Muscle of arm (tissue), 14 donors: ENCODE measurements around the gene MAML1. TPM values are rescaled to one million over a fixed set of nuclear protein-coding genes. Genes with fewer than 3 reads are reported as not detected.
A peak's percentile ranks its signal among the peaks of the same experiment; 100 is the strongest.
"Not testable (repeated sequence)": the region's sequence is repeated elsewhere in the genome, so short reads cannot be mapped to it uniquely, and the experiment has no call there.

ENCODE experiments used
- DNase-seq: peaks from one replicate; pipeline ENCODE4 v3.0.0-alpha.2; 2013
- long read RNA-seq, 11 donors: transcript quantifications; one replicate each; lab custom pipeline, GENCODE V29; 2026
- polyA plus RNA-seq, 12 donors: library from polyadenylated mRNA; unstranded; fragments of 120-200 nt; gene quantifications; one replicate each; pipeline ENCODE4 v1.2.1, GENCODE V29; 2013; ENCODE audit not compliant: insufficient read length in 12 of 12

Gene MAML1
- polyA plus RNA-seq = 10 to 100 TPM in 11 of 12 donors, not detected in 1; 22.9 to 76.4 (median 26.9) TPM
- long read RNA-seq, donor 1, full-length matches to known transcripts = 5 of 24 reads
- long read RNA-seq, donor 1, partial matches to known transcripts = 19 of 24 reads
- long read RNA-seq, donor 1, other reads (novel, unspliced or antisense) = 0 of 24 reads
- long read RNA-seq, donor 2, full-length matches to known transcripts = 3 of 3 reads
- long read RNA-seq, donor 2, partial matches to known transcripts = 0 of 3 reads
- long read RNA-seq, donor 2, other reads (novel, unspliced or antisense) = 0 of 3 reads
- long read RNA-seq, donor 3, partial matches to known transcripts = 0 of 1 reads
- long read RNA-seq, donor 3, other reads (novel, unspliced or antisense) = 0 of 1 reads
- long read RNA-seq, donor 4, full-length matches to known transcripts = 2 of 2 reads
- long read RNA-seq, donor 4, partial matches to known transcripts = 0 of 2 reads
- long read RNA-seq, donor 4, other reads (novel, unspliced or antisense) = 0 of 2 reads
- long read RNA-seq, donor 5, full-length matches to known transcripts = 5 of 5 reads
- long read RNA-seq, donor 5, partial matches to known transcripts = 0 of 5 reads
- long read RNA-seq, donor 5, other reads (novel, unspliced or antisense) = 0 of 5 reads
- long read RNA-seq, donor 6, partial matches to known transcripts = 0 of 3 reads
- long read RNA-seq, donor 6, other reads (novel, unspliced or antisense) = 0 of 3 reads
- long read RNA-seq, donor 7, partial matches to known transcripts = 0 of 1 reads
- long read RNA-seq, donor 7, other reads (novel, unspliced or antisense) = 0 of 1 reads
- long read RNA-seq, donor 8, partial matches to known transcripts = 24 of 25 reads
- long read RNA-seq, donor 8, other reads (novel, unspliced or antisense) = 0 of 25 reads
- long read RNA-seq, donor 9, partial matches to known transcripts = 0 of 2 reads
- long read RNA-seq, donor 9, other reads (novel, unspliced or antisense) = 0 of 2 reads
- long read RNA-seq, donor 10 = 0 reads
- long read RNA-seq, donor 11, partial matches to known transcripts = 7 of 9 reads
- long read RNA-seq, donor 11, other reads (novel, unspliced or antisense) = 0 of 9 reads

GRCh38 chr5:179732412-179732917 is at the start of gene MAML1:
Gene MAML1 (plus strand): TSS chr5:179732822. CDS start chr5:179733113, 291 bp downstream.
- DNase-seq = peak; percentile 100

DNA sequence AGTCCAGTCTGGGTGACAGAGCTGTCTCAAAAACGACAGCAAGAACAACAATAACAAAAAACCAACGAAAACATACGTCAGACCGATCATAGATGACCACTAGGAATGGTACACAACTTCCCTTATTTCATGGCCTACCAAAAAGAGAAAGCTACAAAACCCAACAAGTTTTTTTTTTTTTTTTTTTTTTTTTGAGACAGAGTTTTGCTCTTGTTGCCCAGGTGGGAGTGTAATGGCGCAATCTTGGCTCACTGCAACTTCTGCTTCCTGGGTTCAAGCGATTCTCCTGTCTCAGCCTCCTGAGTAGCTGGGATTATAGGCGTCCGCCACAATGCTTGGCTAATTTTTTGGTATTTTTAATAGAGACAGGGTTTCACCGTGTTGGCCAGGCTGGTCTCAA is 43.4 kb upstream of the MAML1 start:
- DNase-seq = not testable (repeated sequence)

DNA sequence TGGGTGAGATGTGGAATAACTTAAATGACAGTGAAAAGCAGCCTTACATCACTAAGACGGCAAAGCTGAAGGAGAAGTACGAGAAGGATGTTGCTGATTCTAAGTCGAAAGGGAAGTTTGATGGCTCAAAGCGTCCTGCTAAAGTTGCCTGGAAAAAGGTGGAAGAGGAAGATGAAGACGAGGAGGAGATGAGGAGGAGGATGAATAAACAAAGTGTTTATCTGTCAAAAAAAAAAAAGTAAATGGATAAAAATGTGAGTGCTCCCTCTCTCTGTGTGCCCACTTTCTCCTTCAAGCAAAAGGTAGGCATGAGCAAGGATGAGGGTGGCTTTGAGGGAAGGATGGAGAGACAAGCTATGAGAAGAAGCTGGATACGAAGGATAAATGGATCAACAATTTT is 38.1 kb upstream of the MAML1 start:
- no peak for DNase-seq

DNA sequence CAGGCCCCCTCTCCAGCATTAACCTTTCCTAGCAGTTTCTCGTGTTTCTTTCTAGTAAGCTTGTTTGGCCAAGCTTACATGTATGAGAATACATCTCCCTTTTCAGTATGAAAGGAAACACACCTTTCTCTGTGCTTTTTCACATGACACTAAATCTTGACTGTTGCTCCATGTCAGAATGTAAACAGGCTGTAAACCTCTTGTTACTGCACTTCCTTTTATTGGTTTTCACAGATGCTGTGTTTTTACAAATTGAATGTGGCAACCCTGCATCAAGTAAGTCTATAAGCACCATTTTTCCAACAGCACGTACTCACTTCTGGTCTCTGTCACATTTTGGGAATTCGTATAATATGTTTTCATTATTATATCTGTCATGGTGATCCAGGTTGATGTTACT is 36.0 kb upstream of the MAML1 start:
- no peak for DNase-seq

DNA sequence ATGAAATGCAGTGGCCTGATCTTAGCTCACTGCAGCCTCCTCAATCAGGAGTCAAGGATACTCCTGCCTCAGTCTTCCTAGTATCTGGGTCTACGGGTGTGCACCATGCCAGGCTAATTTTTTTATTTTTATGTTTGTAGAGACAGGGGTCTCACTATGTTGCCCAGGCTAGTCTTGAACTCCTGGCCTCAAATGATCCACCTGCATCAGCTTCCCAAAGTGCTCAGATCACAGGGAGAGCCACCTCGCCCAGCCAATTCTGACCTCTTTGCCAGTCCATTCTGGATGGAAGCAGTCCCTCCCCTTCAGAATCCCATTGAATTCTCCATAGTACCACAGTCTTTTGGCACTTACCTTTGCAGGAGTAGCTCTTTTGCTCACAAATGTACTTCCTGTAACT is 35.5 kb upstream of the MAML1 start:
- DNase-seq = no peak

- not testable (repeated sequence) for DNase-seq
Measured at GRCh38 chr5:179697543-179697942, 35.1 kb upstream of the MAML1 start.

DNA sequence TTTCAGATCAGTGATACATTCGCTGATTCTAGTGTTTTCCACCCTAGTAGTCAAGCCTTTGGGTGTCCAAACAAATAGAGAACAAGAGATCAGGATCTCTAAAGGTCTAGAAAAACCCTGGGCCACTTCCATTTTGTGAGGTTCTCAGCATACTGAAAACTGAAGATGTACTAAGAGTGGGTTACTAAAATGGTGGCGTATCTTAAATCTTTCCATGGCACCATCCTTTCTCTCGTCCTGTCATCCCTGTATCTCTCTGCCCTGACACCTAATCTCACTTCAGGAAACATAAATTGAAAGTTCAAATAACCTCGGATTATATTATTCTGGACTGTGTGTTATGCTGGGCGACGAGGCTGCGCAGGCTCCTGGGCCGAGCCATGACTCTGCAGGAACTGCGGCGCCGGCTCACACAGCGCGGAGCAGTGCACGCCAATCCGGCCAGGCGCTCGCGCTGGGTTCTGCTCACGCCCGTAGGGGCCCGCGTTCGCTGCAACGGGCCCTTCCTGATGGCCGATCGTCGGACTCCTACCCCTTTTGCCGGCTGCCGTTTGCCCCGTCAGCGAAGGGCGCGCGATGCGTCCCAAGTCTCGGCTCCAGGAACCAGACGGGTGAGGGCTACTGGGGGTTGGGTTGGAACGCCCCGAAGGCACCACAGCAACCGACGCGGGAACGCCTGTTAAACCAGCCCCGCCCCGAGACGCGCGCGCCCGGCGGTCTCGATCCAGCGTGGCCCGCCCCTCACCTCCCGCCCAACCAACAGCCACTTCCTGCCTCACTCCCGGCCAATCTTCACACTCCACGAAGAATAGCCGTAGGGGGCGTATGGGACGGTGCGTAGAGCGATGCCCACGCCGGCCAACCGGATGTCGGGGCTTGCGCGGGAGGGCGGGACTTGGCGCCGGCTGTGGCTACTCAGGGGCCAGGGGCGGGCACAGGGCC is 34.4 kb upstream of the MAML1 start:
- peak; percentile 99 for DNase-seq

GRCh38 chr5:179698935-179699615 is 33.5 kb upstream of the MAML1 start, which contains the start of gene CANX:
Gene CANX (plus strand): TSS chr5:179698967. CDS start chr5:179705682, 6,715 bp downstream.
- DNase-seq = no peak

DNA sequence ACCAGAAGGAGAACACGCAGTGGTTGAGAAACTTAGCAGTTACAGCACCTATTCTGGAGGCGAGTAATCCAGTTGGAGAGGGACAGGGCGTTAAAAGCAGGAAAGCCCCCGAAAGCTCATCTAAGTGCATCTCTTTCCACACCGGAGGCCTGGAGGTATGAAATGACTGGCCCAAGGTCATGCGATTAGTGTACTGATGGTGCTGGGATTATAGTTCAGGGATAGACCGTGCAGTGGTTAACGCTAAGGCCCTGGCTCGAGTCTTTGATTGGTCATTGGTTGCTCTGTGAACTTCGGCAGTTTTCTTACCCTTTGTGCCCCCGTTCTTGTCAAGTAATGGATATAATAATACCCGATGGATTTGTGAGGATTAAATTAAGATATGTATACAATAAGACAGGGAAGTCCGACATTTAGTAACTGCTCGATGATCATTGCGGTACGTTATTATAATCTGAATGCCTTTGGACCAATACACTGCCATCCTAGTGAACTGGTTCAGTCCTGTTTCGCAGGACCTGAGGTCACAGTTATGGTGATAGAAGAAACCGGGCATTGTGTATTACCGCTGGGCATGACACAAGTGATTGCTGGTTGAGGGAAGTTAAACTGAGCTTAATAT is 32.9 kb upstream of the MAML1 start:
- DNase-seq = peak; percentile 18

DNA sequence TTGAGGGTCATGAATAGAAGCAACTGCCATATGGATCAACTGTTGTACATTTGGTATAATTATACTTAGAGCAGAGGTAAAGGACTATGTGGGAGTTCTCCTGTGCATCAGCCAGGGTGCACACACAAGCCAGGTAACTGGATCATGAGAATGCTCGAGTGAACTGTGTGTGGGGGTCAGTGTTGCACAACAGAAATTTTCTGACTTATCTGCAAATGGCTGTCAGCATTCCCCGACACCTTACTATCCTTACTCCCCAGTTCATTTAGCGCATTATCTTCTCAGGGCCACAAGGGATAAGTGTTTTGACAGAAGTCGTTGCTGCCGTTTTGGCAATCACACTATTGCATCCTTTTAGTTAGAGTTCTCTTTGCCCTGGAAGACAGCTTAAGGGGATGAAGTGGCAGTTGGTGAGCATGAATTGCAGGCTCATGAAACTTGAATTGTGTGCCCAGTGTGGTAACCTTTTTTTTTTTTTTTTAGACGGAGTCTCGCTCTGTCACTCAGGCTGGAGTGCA is 32.2 kb upstream of the MAML1 start:
- DNase-seq = no peak

- DNase-seq = no peak
Measured at GRCh38 chr5:179716286-179716685, 16.3 kb upstream of the MAML1 start.

DNA sequence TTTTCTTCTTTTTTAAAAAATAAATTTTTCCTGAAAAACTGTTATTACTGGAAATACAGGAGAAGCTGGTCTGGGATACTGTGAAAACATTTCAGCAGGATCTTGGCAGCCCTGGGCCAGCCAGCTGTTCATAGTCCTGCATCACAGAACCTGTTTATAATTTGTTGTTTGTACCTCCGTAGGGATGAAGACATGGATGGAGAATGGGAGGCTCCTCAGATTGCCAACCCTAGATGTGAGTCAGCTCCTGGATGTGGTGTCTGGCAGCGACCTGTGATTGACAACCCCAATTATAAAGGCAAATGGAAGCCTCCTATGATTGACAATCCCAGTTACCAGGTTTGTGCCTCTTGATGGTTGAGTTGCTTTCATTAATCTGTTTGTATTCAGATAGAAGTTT is 12.4 kb upstream of the MAML1 start:
- no peak for DNase-seq

DNA sequence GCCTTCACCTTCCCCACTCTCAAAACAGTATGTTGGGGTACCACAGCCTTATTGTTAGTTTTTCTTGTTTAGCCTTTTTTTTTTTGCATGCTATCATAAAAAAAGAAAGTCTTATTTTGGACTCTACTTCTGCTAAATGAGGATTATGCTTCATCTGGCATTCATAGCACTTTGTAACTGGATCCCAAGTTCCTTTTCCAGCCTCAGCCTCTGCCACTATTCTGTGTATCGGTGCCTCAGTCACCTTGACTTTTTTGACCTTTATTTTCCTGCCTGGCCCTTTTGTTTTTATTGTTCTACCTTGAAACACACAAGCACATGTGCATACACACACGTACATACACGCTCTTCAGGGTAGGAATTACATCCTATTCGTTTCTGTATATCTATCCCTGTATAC is 8.5 kb upstream of the MAML1 start:
- DNase-seq = no peak

DNA sequence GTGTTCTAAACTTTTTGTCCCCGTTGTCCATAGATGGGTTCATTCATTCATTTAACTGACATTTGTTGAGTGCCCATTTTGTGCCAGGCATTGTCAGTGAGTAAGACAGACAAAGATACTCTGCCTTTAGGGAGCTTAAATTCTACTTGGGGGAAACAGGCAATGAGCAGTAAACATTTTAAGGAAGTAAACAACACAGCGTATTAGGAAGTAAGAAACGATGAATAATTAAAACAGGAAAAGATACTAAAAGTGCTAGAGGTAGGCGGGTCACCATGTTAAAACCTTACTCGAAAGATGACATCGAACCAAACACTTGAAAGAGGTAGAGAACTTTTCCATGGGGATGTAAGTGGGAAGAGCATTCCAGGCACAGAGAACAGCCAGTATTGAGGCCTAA is 5.5 kb upstream of the MAML1 start:
- no peak for DNase-seq

DNA sequence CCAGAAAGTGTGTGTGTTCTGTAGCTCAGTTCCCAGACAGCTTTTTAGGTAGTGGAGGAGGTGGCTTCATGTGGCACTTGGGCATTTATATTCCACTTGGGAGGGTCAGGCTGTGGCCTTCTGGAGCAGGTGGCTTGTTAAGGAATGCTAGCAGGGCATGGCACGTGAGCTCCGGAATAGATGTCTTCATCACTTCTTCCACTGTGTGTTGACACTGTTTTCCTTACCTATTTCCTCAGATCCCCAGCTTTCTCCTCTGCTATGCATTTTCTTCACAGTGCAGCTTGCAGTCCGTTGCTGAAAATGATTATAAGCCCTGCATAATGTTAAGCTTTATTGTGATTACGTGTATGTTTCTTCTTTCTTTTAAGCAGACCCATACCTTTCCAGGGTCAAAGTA is 3.3 kb upstream of the MAML1 start:
- no peak for DNase-seq

- DNase-seq = no peak
Measured at GRCh38 chr5:179729727-179730126, 2.9 kb upstream of the MAML1 start.

DNA sequence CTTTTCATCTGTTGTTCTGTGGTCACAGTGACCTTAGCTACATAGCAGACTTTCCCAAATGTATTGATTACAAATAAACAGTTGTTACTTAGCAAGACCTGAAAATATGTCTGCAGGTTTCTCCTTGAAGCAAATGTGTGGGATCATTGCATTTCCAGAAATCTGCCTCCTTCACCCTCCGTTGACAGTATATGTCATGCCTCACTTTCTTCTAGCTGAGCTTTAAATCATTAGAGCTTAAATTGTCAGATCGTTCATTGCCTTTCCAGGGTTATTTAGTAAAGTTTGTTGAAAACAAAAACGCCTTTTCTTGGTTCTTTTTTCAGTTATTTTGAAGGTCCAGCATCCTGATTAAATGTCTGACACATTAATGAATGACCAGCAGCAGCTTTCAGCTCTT is 2.3 kb upstream of the MAML1 start:
- DNase-seq = no peak

DNA sequence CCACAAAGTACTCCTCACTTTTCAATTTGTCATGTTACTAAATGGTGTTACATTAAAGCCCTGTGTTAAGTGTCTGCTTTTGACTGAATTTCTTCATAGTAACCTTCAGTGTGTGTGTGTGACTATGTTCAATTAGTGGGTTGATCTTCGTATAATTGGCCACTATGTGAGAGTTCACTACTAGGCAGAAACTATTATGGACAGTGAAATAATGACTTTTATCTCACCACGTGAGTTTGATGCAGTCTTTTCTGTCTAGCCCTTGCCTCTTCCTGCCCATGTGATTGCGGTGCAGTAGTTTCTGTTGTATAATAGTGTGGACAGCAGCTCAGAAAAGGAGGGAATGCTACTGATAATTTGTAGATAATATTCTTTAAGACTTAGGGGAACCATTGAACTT is 1.8 kb upstream of the MAML1 start:
- no peak for DNase-seq

DNA sequence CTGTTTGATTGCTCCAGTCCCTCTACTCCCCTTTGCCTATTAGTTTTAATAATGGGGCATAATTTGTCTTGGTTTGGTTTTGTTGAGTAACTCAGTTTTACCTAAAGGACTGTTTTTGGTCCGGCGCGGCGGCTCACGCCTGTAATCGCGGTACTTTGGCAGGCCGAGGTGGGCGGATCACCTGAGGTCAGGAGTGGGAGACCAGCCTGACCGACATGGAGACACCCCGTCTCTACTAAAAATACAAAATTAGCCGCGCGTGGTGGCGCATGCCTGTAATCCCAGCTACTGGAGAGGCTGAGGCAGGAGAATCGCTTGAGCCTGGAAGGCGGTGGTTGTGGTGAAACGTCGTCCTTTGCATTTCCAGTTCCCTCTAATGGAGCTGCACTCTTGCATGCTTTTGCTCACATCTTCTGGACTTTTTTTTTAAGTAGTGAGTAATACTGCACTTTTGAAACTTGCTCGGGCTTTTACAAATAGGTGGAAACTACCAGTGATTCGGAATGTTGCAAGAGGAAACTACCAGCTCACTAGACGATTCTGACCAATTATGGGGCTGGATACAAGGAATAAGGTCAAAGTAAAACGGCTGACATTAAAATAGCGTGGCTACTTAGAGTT is 721 bp upstream of the MAML1 start:
- no peak for DNase-seq
